ENCODE results near the gene ACTN1.

GRCh38 chr14:68961361-68961760 lies 17.7 kb downstream of the ACTN1 start:
- TF ChIP-seq POLR2A (IDR thresholded peaks at IDR 0.05) (no peak), CTCF (IDR thresholded peaks at IDR 0.05) (no peak)

Measured in esophagus squamous epithelium (tissue), 4 donors.